ENCODE data around the gene MTUS2. TPM values are rescaled to one million over a fixed set of nuclear protein-coding genes. Genes with fewer than 3 reads are reported as not detected.

Gene MTUS2
- total and polyA plus RNA-seq, 2 donors (not counting 1 experiment from before 2014, with no cell fraction given): 0.06 TPM; not detected in 1

GRCh38 chr13:29436721-29437280 is 616.7 kb downstream of the MTUS2 start:
- Histone ChIP-seq H3K36me3 (ENCODE audit: control insufficient read depth, insufficient read depth, low read length) (no peaks in the 10 kb centered on the region), H3K27ac (ENCODE audit: insufficient read depth, low read length) (no peak overlapping the region), H3K4me3 (replicated peaks in 1 of 4; ENCODE audit: control extremely low read depth in 1 of 4, insufficient read depth in 1 of 4, low read depth in 3 of 4, low read length in 4 of 4) (no peak overlapping the region), H3K9me3 (ENCODE audit: control insufficient read depth, insufficient read depth, low read depth, low read length) (no peaks in the 10 kb centered on the region), H3K9ac (ENCODE audit: insufficient read depth, low read length) (no peak overlapping the region), H3K27me3 (ENCODE audit: control insufficient read depth, insufficient read depth, low read length) (no peaks in the 10 kb centered on the region), H3K4me2 (ENCODE audit: extremely low read depth, insufficient read depth, low read length) (no peak overlapping the region), H4K20me1 (ENCODE audit: control insufficient read depth, extremely low read depth, insufficient read depth, low read length) (no peaks in the 10 kb centered on the region), H3K4me1 (ENCODE audit: control insufficient read depth, extremely low read depth, insufficient read depth, low read length) (peaks cover 12% of the 10 kb centered on the region), H3K79me2 (ENCODE audit: control insufficient read depth, insufficient read depth, low read length) (no peaks in the 10 kb centered on the region), H2AFZ (ENCODE audit: low read length) (no peak overlapping the region)
- no peak for TF ChIP-seq EZH2 (IDR thresholded peaks at IDR 0.05; ENCODE audit: low read length, missing control alignments)
- peak in 1 of 2 donors; percentile 54 for DNase-seq (ENCODE audit: low read depth in 2 of 2)

- Histone ChIP-seq H3K36me3 (ENCODE audit: control insufficient read depth, insufficient read depth, low read length) (no peaks in the 10 kb centered on the region), H3K27me3 (ENCODE audit: control insufficient read depth, insufficient read depth, low read length) (no peaks in the 10 kb centered on the region), H4K20me1 (ENCODE audit: control insufficient read depth, extremely low read depth, insufficient read depth, low read length) (no peaks in the 10 kb centered on the region), H2AFZ (ENCODE audit: low read length) (no peak overlapping the region), H3K79me2 (ENCODE audit: control insufficient read depth, insufficient read depth, low read length) (no peaks in the 10 kb centered on the region), H3K4me3 (replicated peaks in 1 of 4; ENCODE audit: control extremely low read depth in 1 of 4, insufficient read depth in 1 of 4, low read depth in 3 of 4, low read length in 4 of 4) (no peak overlapping the region), H3K4me1 (ENCODE audit: control insufficient read depth, extremely low read depth, insufficient read depth, low read length) (peaks cover 12% of the 10 kb centered on the region), H3K27ac (ENCODE audit: insufficient read depth, low read length) (no peak overlapping the region), H3K4me2 (ENCODE audit: extremely low read depth, insufficient read depth, low read length) (no peak overlapping the region), H3K9ac (ENCODE audit: insufficient read depth, low read length) (no peak overlapping the region), H3K9me3 (ENCODE audit: control insufficient read depth, insufficient read depth, low read depth, low read length) (no peaks in the 10 kb centered on the region)
- peak in 1 of 2 donors; percentile 27 for DNase-seq (ENCODE audit: low read depth in 2 of 2)
- TF ChIP-seq EZH2 (IDR thresholded peaks at IDR 0.05; ENCODE audit: low read length, missing control alignments) (no peak), CTCF (conservative IDR thresholded peaks at IDR 0.05 in 1 of 2, IDR thresholded peaks at IDR 0.05 in 1 of 2; ENCODE audit: low read depth in 1 of 2, low read length in 2 of 2) (no peak)
Measured at GRCh38 chr13:29438769-29439168, 618.6 kb downstream of the MTUS2 start.

DNA sequence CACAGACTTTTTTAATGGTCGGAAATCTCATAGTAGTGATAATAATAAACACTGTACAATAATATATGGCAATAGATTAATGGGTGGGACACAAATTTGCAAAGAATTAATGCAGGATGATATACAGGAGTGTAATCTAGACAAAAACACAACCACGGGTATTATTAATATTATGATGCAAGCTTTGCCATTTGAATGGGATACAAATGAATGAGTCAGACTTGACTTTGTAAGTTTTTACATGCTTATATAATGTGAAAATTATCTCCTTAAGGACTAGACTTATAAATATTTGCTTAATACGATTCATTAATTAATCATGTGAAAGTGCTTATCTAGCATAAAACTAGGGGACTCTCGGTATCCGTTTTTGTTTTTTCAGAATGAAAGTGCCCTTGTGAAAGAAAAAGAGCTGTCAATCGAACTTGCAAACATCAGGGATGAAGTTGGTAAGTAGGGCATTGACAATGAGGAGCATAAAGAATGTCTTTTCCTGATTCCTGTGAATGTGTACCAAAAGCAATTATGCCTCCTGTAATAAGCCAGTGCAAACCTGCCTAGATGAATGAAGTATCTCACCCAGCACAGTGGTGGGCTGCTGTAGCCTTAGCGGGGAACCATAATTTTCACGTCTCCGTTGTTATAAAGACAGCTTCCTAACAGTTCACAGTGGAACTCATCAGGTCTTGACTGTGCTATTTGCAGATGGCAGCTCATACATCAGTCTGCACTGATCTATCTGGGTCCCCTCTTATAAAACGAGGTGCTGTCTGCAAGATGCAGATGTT is 619.7 kb downstream of the MTUS2 start:
- H3K4me1 ChIP-seq (ENCODE audit: control insufficient read depth, extremely low read depth, insufficient read depth, low read length): peaks cover 12% of the 10 kb centered on the region
- H4K20me1 ChIP-seq (ENCODE audit: control insufficient read depth, extremely low read depth, insufficient read depth, low read length): no peaks in the 10 kb centered on the region
- H3K4me3 ChIP-seq (replicated peaks in 1 of 4; ENCODE audit: control extremely low read depth in 1 of 4, insufficient read depth in 1 of 4, low read depth in 3 of 4, low read length in 4 of 4): no peak overlapping the region
- H3K4me2 ChIP-seq (ENCODE audit: extremely low read depth, insufficient read depth, low read length): no peak overlapping the region
- no peaks in the 10 kb centered on the region for H3K36me3 ChIP-seq (ENCODE audit: control insufficient read depth, insufficient read depth, low read length)
- H2AFZ ChIP-seq (ENCODE audit: low read length): no peak overlapping the region
- TF ChIP-seq CTCF (conservative IDR thresholded peaks at IDR 0.05 in 1 of 2, IDR thresholded peaks at IDR 0.05 in 1 of 2; ENCODE audit: low read depth in 1 of 2, low read length in 2 of 2): no peak
- TF ChIP-seq EZH2 (IDR thresholded peaks at IDR 0.05; ENCODE audit: low read length, missing control alignments): no peak
- H3K27ac ChIP-seq (ENCODE audit: insufficient read depth, low read length): no peak overlapping the region
- H3K9ac ChIP-seq (ENCODE audit: insufficient read depth, low read length): no peak overlapping the region
- no peak for DNase-seq (ENCODE audit: low read depth in 2 of 2)
- H3K79me2 ChIP-seq (ENCODE audit: control insufficient read depth, insufficient read depth, low read length): no peaks in the 10 kb centered on the region
- H3K9me3 ChIP-seq (ENCODE audit: control insufficient read depth, insufficient read depth, low read depth, low read length): no peaks in the 10 kb centered on the region
- H3K27me3 ChIP-seq (ENCODE audit: control insufficient read depth, insufficient read depth, low read length): no peaks in the 10 kb centered on the region
